Measurements from ENCODE around the gene PARP12. TPM values are rescaled to one million over a fixed set of nuclear protein-coding genes. Genes with fewer than 3 reads are reported as not detected.

PARP12 gene
- total and polyA plus RNA-seq, 2 of the 8 experiments (the other 6 are each of a cell fraction or from before 2014, with no cell fraction given), result 9.0 to 21.5 TPM

- TF ChIP-seq YY1 (IDR thresholded peaks at IDR 0.05; ENCODE audit: low read depth, low read length) (no peak), CBX8 (IDR thresholded peaks at IDR 0.05; ENCODE audit: borderline replicate concordance, low read depth, low read length) (no peak), JUND (IDR thresholded peaks at IDR 0.05; ENCODE audit: low read length) (no peak)
These were observed 53.8 kb downstream of the PARP12 start (continued) for GRCh38 chr7:140008755-140009610.

Measured in H1 (cell line).